GM21515 (cell line): ENCODE results near the gene CREBBP.
A peak's percentile ranks its signal among the peaks of the same experiment; 100 is the strongest.
"Not testable (repeated sequence)": the region's sequence is repeated elsewhere in the genome, so short reads cannot be mapped to it uniquely, and the experiment has no call there.

Experiments used
- ATAC-seq: cut with Tn5 transposase; IDR thresholded peaks from one replicate; pipeline ENCODE4 v1.9.1; 2021; ENCODE audit not compliant: unreplicated experiment

CREBBP gene

GRCh38 chr16:3880623-3881498, at the start of gene CREBBP:
Gene CREBBP, minus strand, starts transcription at chr16:3880713. Its CDS starts 797 bp downstream, at chr16:3879916.
- peak; percentile 72 for ATAC-seq

GRCh38 chr16:3927147-3927546, 46.6 kb upstream of the CREBBP start:
- not testable (repeated sequence) for ATAC-seq

GRCh38 chr16:3924763-3925162, 44.2 kb upstream of the CREBBP start:
- no peak for ATAC-seq

GRCh38 chr16:3922241-3922640, 41.7 kb upstream of the CREBBP start:
- no peak for ATAC-seq

GRCh38 chr16:3920206-3920605, 39.7 kb upstream of the CREBBP start:
- ATAC-seq: no peak

GRCh38 chr16:3919413-3919812, 38.9 kb upstream of the CREBBP start:
- no peak for ATAC-seq

- ATAC-seq: no peak
These were observed 35.1 kb upstream of the CREBBP start for GRCh38 chr16:3915426-3916260.

GRCh38 chr16:3912897-3913296, 32.4 kb upstream of the CREBBP start:
- ATAC-seq: no peak

- ATAC-seq: no peak
These were observed 31.9 kb upstream of the CREBBP start for GRCh38 chr16:3912373-3912772.

- ATAC-seq: not testable (repeated sequence)
These were observed 31.2 kb upstream of the CREBBP start for GRCh38 chr16:3911741-3912140.

GRCh38 chr16:3909791-3910583, 29.5 kb upstream of the CREBBP start:
- ATAC-seq: no peak

- no peak for ATAC-seq
These were observed 28.5 kb upstream of the CREBBP start for GRCh38 chr16:3908951-3909437.

- ATAC-seq: no peak
These were observed 27.1 kb upstream of the CREBBP start for GRCh38 chr16:3907586-3907985.

GRCh38 chr16:3906363-3906762, 25.9 kb upstream of the CREBBP start:
- ATAC-seq: no peak

- ATAC-seq: no peak
These were observed 24.4 kb upstream of the CREBBP start for GRCh38 chr16:3904875-3905274.

- no peak for ATAC-seq
These were observed 9.6 kb upstream of the CREBBP start for GRCh38 chr16:3890091-3890490.

GRCh38 chr16:3889059-3889458, 8.5 kb upstream of the CREBBP start:
- no peak for ATAC-seq

GRCh38 chr16:3885999-3886398, 5.5 kb upstream of the CREBBP start:
- ATAC-seq: not testable (repeated sequence)

GRCh38 chr16:3884398-3884797, 3.9 kb upstream of the CREBBP start:
- ATAC-seq: no peak

GRCh38 chr16:3882531-3882930, 2.0 kb upstream of the CREBBP start:
- ATAC-seq: no peak

- no peak for ATAC-seq
These were observed 1.0 kb upstream of the CREBBP start for GRCh38 chr16:3881499-3881990.
